Upper lobe of right lung (tissue), 1 donor: Measurements from ENCODE around the gene SMIM36. TPM values are rescaled to one million over a fixed set of nuclear protein-coding genes. Genes with fewer than 3 reads are reported as not detected.

ENCODE experiments used
- ATAC-seq: fragments of 200-7000 bp; cut with Tn5 transposase; one replicate; pipeline ENCODE4 v1.9.1; 2020; ENCODE audit warnings: mild to moderate bottlenecking, moderate library complexity
- DNase-seq: peaks from one replicate; pipeline ENCODE4 v3.0.0-alpha.2; 2020
- H3K27ac ChIP-seq: fragments of 200-600 bp; one replicate; pipeline ENCODE4 v1.8.0; 2022
- H3K27me3 ChIP-seq: fragments of 200-600 bp; one replicate; pipeline ENCODE4 v1.8.0; 2022; ENCODE audit warnings: mild to moderate bottlenecking
- H3K36me3 ChIP-seq: fragments of 200-600 bp; one replicate; pipeline ENCODE4 v1.8.0; 2022
- H3K4me1 ChIP-seq: fragments of 200-600 bp; one replicate; pipeline ENCODE4 v1.8.0; 2022
- H3K4me3 ChIP-seq: fragments of 200-600 bp; one replicate; pipeline ENCODE4 v1.8.0; 2022; ENCODE audit warnings: mild to moderate bottlenecking
- H3K9me3 ChIP-seq: fragments of 200-600 bp; one replicate; pipeline ENCODE4 v1.8.0; 2022
- intact Hi-C: fragments of 100-400 bp; cut with DNase I; formaldehyde crosslinking; loops from one replicate; pipeline ENCODE4 v1.11.0; 2022
- total RNA-seq: library from RNA; stranded (reverse); fragmentation: NEBNext Ultra II Directional; extraction: Animal tissue kit (Norgen Biotek cat#: 25700); gene quantifications from one replicate; pipeline ENCODE4 v1.2.1, GENCODE V29; 2021
- TF ChIP-seq, protein P1 (sequence below): fragments of 200-600 bp; IDR thresholded peaks from one replicate; pipeline ENCODE4 v1.8.0; 2022; ENCODE audit warnings: antibody characterized with exemption
- donor health status: DM: no; HTN: yes; CAD: no; lungs with severe emphysema.

Gene SMIM36
- total RNA-seq, 1 donor from 2014 or later = not detected

DNA sequence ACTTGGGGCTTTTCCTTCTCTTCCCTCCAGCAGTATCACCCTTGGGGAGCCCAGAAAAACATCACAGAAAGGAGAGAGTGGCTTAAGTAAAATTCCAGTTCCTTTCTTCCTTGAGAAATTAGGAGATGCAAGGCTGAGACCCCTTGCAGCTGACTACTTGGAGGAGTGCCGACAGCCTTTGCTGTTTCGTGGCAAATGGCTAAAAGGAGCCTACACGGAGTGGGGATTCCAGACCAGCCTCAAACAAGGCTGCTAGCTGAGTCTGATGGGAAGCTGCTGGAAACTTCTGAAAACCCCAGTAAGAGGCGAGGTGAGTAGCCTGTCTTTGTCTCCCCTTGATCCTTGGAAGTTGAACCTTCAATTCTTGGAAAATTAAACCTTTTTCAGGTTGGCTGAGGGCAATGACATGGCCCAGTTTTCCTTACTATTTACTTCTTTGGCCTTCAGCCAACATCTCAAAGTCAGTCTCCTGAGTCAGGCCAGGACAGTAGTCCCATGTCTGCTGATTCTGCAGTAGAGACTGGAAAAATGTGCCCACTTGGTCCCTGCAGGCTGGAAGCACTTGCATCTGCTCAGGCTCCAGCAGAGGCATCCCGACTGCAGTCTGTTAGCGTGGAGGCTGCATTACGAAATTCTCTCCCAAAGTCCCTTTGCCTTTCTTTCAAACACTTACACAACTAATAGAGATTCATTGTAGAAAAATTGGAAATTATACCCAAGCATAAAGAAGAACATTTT is 23.4 kb downstream of the SMIM36 start:
- ATAC-seq = peak; percentile 24
- H3K27ac ChIP-seq = no peak overlapping the region
- H3K9me3 ChIP-seq = no peaks in the 10 kb centered on the region
- no peak overlapping the region for H3K4me3 ChIP-seq
- H3K27me3 ChIP-seq = no peaks in the 10 kb centered on the region
- no peaks in the 10 kb centered on the region for H3K4me1 ChIP-seq
- intact Hi-C loops = no loop called here
- H3K36me3 ChIP-seq = no peaks in the 10 kb centered on the region
- DNase-seq = no peak
- TF ChIP-seq, protein P1, sequence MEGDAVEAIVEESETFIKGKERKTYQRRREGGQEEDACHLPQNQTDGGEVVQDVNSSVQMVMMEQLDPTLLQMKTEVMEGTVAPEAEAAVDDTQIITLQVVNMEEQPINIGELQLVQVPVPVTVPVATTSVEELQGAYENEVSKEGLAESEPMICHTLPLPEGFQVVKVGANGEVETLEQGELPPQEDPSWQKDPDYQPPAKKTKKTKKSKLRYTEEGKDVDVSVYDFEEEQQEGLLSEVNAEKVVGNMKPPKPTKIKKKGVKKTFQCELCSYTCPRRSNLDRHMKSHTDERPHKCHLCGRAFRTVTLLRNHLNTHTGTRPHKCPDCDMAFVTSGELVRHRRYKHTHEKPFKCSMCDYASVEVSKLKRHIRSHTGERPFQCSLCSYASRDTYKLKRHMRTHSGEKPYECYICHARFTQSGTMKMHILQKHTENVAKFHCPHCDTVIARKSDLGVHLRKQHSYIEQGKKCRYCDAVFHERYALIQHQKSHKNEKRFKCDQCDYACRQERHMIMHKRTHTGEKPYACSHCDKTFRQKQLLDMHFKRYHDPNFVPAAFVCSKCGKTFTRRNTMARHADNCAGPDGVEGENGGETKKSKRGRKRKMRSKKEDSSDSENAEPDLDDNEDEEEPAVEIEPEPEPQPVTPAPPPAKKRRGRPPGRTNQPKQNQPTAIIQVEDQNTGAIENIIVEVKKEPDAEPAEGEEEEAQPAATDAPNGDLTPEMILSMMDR = no peak

DNA sequence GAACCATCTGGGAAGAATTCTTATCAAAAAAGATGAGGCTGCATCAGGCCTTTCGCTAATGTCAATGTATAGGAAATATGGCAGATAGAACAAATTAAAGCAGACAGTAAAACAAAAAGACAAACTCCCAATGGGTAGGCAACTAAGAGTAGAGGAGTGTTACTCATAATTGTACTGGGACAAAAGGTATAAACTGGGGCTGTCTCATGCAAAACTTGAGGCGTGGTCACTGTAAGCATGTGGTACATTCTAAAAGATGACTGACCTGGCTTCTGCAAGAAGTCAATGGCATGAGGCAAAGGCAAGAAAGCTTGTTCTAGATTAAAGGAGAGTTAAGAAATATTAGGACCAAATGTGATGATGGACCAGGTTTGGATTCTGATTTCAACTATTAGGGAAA is 26.7 kb downstream of the SMIM36 start:
- Histone ChIP-seq H3K27ac (no peak overlapping the region), H3K9me3 (no peaks in the 10 kb centered on the region), H3K36me3 (no peaks in the 10 kb centered on the region), H3K4me3 (no peak overlapping the region), H3K27me3 (no peaks in the 10 kb centered on the region), H3K4me1 (no peaks in the 10 kb centered on the region)
- TF ChIP-seq, protein P1 = no peak
- DNase-seq (no peak), ATAC-seq (no peak)
- intact Hi-C loops = no loop called here

DNA sequence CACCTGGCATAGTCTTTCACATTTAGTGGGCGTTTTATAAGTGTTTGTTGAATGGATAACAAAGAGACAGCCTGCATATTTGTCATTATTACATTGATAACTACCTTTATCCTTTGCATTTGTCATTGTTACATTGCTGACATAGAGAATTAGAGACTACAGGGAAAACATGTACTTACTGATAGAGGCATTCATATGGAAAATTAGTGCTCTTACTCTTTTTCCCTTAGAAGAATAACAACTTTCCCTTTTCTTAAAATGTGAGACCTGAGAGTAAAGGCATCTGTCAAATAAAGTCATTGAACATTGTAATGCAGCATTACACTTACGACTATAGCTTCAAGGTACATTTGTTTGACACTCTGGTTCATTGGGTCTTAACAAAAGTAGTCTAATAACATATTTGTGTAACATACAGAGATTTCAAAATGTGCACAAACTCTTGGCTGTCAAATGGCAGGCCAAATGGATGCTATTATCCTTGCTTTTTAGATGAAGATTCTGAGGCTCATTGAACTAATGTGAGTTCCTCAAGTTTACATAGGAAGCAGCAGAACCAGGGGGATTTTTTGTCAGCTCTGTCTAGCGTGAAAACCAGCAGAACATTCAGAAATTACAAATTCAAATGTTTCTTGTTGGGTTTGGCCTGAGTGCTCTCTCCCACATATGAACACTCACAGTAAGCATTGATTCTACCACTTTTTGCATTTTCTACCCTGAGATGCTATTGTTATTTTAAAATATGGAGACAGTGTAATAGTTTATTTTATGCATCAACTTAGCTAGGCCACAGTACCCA is 28.5 kb downstream of the SMIM36 start:
- intact Hi-C loops = no loop called here
- Histone ChIP-seq H3K27me3 (no peaks in the 10 kb centered on the region), H3K9me3 (no peaks in the 10 kb centered on the region), H3K36me3 (no peaks in the 10 kb centered on the region), H3K27ac (no peak overlapping the region), H3K4me3 (no peak overlapping the region), H3K4me1 (no peaks in the 10 kb centered on the region)
- DNase-seq (no peak), ATAC-seq (no peak)
- TF ChIP-seq, protein P1 = no peak

DNA sequence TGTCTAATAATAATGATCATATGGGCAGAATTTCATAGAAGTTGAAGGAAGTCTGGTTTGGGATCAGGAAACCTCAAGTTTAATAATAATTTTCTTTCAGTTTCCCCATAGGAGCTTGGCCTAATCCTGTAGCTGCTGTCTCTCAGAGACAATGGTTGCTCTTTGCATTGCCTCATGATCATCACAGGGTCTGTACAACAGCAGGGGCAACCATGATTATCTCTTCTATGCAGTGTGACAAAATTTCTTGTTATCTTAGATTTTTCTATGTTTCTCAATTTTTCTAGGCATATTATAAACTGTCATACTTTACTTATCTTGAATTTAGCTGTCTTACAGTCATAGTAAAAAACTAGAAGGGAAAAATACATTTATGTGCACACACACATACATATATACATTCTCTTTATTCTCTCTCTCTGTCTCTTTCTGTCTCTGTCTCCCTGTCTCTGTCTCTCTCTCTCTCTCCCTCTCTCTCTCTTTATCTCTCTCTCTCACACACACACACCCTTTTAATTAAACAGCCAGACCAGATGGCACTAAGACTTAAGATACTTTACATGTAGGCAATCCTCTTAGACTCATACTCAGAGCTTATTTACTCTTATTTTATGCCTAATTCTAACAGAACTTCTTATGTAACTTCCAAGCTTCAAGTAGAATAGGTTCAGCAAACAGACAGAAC is 30.5 kb downstream of the SMIM36 start:
- Histone ChIP-seq H3K36me3 (no peaks in the 10 kb centered on the region), H3K4me1 (no peaks in the 10 kb centered on the region), H3K4me3 (no peak overlapping the region), H3K9me3 (no peaks in the 10 kb centered on the region), H3K27me3 (no peaks in the 10 kb centered on the region), H3K27ac (no peak overlapping the region)
- intact Hi-C loops = no loop called here
- DNase-seq (no peak), ATAC-seq (no peak)
- TF ChIP-seq, protein P1 = no peak

DNA sequence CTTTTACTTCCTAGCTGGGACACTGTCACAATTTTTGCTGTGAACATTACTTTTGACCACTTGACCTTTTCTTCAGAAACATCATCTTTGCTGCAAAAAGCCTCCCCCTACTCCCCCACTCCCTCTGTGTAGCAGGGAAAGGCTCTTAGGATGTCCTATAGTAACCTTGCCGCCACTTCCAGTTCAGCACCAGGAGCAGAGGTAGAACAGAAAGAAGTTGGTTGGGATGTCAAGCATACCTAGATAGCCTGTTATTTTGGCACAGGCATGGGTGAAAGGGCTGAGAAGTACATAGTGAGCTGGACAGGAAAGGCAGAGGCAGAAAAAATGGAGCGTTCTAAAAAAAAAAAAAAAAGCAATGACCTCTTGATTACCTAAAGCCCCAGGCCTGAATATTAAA is 31.3 kb downstream of the SMIM36 start:
- H3K27ac ChIP-seq = no peak overlapping the region
- intact Hi-C loops = no loop called here
- H3K4me3 ChIP-seq = no peak overlapping the region
- ATAC-seq (no peak), DNase-seq (no peak)
- no peaks in the 10 kb centered on the region for H3K9me3 ChIP-seq
- H3K36me3 ChIP-seq = no peaks in the 10 kb centered on the region
- no peaks in the 10 kb centered on the region for H3K27me3 ChIP-seq
- H3K4me1 ChIP-seq = no peaks in the 10 kb centered on the region
- TF ChIP-seq, protein P1 = no peak
